HS-5 (cell line): ENCODE data around the gene FRMD3.

Experiments used
- DNase-seq: peaks from one replicate; pipeline ENCODE4 v3.0.0-alpha.2; 2012; ENCODE audit warnings: low read depth

FRMD3 gene

GRCh38 chr9:83432877-83433550 is 105.2 kb downstream of the FRMD3 start:
- DNase-seq: no peak

- no peak for DNase-seq
Measured at GRCh38 chr9:83432104-83432627, 106.0 kb downstream of the FRMD3 start.

- DNase-seq: no peak
Measured at GRCh38 chr9:83431101-83432060, 106.8 kb downstream of the FRMD3 start.

- DNase-seq: no peak
Measured at GRCh38 chr9:83430681-83431080, 107.5 kb downstream of the FRMD3 start.

- DNase-seq: no peak
Measured at GRCh38 chr9:83429229-83429628, 109.0 kb downstream of the FRMD3 start.

GRCh38 chr9:83425240-83425639 is 113.0 kb downstream of the FRMD3 start:
- no peak for DNase-seq

GRCh38 chr9:83424831-83425230 is 113.4 kb downstream of the FRMD3 start:
- no peak for DNase-seq

GRCh38 chr9:83423815-83424707 is 114.1 kb downstream of the FRMD3 start:
- DNase-seq: no peak

- peak; percentile 0 for DNase-seq
Measured at GRCh38 chr9:83422527-83422926, 115.7 kb downstream of the FRMD3 start.

GRCh38 chr9:83420486-83420885 is 117.7 kb downstream of the FRMD3 start:
- no peak for DNase-seq

GRCh38 chr9:83419961-83420360 is 118.2 kb downstream of the FRMD3 start:
- no peak for DNase-seq

GRCh38 chr9:83418283-83418682 is 119.9 kb downstream of the FRMD3 start:
- no peak for DNase-seq

- no peak for DNase-seq
Measured at GRCh38 chr9:83413367-83413766, 124.8 kb downstream of the FRMD3 start.

- no peak for DNase-seq
Measured at GRCh38 chr9:83410701-83411100, 127.5 kb downstream of the FRMD3 start.

GRCh38 chr9:83406921-83407320 is 131.3 kb downstream of the FRMD3 start:
- DNase-seq: no peak

- no peak for DNase-seq
Measured at GRCh38 chr9:83405759-83406158, 132.4 kb downstream of the FRMD3 start.

- no peak for DNase-seq
Measured at GRCh38 chr9:83403527-83404238, 134.5 kb downstream of the FRMD3 start.

- no peak for DNase-seq
Measured at GRCh38 chr9:83401328-83401900, 136.8 kb downstream of the FRMD3 start.

GRCh38 chr9:83396813-83397212 is 141.4 kb downstream of the FRMD3 start:
- no peak for DNase-seq

GRCh38 chr9:83396342-83396741 is 141.9 kb downstream of the FRMD3 start:
- no peak for DNase-seq

- DNase-seq: no peak
Measured at GRCh38 chr9:83392228-83392627, 146.0 kb downstream of the FRMD3 start.
